GM19193 (cell line): Measurements from ENCODE around the gene ENPP3.

ENCODE experiments used
- POLR2A ChIP-seq: IDR thresholded peaks from 4 replicates; pipeline ENCODE4 v1.6.1; 2011; ENCODE audit not compliant: insufficient read depth, insufficient read length; ENCODE audit errors: extremely low read depth

ENPP3 gene

DNA sequence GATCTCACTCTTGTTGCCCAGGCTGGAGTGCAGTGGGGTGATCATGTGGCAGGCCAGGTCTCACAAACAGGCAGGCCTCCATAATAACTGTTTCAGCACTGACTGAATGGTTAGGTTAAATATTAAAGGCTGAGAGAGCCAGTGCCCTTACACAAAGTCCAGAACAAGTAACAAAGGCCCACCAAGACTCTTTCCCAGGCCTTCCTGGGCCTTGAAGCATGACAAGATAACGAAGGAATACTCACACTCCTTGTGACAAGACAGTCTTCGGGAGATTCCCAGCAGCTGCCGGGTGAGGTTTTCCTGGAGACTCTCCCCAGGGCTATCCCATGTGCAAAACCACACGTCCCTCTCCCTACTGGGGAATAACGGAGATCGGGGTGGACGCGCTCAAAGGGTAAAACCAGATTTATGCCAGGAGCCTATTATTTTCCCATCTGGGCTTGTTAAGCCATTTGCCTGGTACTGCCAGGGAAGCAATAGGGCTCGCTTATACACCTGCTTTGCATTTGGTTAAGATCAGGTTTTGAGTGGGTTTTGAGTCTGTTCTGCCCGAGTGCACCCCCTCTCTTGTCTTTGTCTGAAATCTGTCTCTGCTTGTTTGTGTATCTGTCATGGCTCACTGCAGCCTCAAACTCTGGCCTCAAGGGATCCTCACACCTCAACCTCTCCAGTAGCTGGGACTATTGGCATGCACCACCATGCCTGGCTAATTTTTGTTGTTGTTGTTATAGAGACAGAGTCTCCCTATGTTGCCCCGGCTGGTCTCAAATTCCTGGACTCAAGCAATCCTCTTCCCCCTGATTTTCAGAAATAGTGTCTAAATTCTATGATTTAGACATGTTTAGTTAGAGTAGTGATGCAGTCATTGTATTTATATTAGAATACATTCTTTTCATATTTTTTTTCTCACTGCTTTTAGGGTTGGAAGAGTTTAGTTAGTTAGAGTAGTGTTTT lies 1.4 kb upstream of the ENPP3 start:
- TF ChIP-seq POLR2A = no peak

DNA sequence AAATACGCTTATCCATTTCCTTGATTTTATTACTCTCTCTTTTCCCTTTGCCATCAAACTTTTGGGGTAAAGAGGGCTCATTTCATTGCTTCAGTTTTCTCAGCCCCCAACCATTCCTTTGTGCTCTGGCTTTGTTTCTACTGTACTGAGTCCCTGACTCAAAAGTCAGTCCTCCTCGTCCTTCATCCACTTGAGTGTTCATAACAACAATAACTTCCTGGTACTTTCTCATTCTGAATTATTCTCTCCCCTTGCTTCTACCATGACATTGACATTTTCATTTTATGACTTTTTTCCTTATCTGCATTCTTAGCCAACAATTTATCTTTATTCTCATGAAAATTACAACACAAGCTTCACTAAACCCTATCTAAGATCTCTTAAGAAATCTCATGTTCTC lies 911 bp downstream of the ENPP3 start:
- TF ChIP-seq POLR2A = no peak

DNA sequence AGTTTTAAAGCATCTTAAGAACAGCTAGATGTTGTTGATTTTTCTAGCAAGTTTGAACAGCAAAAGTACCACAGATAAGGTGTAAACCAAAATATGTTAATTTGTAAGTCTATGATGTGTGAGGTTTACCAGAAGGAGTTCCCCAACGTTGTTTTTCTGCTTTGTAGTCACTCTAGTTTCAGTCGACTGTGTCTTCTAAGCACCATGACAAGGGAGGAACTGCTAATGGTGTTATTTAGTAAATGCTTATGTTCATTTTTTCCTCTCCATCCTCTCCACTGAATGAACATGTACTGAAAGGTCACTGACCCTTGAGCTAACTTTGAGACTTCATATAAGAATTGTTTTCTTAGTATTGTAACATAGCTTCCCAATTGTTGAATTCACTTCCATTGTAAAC lies 3.0 kb downstream of the ENPP3 start:
- no peak for TF ChIP-seq POLR2A

DNA sequence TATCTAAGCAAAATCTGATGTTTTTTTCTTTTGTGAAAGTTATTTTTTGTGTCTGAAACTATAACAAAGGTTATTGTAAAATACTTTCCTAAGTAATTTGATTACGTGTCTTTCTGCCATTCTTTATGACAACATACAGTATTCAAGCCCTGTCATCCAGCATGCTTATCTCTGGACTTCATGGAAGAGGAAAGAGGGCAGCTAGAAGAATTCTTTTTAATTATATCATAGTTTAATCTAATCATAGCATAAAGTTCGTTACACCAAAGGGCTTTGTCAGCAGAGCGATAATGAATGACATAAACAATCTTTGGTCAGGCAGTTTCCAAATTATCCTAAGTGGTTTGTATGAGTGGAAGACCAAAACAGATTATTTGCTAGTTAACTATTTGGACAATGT lies 3.5 kb downstream of the ENPP3 start:
- TF ChIP-seq POLR2A = no peak

DNA sequence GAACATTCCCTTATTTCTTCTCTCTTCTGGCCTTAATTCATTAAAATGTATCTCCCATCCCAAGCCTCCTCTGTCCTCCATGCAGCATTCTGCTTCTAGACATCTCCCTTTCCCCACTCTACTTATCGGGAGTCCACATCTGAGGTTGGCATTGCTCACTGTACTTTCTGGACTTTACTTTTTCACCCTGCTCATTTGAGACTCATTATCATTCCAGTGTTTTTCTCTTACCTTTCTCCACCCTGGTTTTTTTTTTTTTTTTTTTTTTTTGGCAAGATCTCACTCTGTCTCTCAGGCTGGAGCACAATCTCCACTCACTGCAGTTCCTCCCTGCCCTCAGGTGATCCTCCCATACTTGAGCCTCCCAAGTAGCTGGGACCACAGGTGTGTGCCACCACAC lies 4.5 kb downstream of the ENPP3 start:
- no peak for TF ChIP-seq POLR2A

DNA sequence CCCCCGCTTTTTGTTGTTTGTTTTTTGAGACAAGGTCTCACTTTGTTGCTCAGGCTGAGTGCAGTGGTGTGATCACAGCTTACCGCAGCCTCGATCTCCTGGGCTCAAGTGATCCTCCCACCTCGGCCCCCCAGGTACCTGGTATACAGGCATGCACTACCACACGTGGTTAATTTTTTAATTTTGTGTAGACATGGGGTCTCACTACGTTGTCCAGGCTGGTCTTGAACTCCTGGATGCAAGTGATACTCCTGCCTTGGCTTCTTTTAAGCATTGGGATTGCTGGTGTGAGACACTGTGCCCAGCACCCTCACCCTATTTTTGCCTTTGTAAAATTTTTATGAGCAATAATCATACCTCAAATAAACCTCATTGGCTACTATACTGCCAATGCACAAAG lies 5.5 kb downstream of the ENPP3 start:
- no peak for TF ChIP-seq POLR2A

DNA sequence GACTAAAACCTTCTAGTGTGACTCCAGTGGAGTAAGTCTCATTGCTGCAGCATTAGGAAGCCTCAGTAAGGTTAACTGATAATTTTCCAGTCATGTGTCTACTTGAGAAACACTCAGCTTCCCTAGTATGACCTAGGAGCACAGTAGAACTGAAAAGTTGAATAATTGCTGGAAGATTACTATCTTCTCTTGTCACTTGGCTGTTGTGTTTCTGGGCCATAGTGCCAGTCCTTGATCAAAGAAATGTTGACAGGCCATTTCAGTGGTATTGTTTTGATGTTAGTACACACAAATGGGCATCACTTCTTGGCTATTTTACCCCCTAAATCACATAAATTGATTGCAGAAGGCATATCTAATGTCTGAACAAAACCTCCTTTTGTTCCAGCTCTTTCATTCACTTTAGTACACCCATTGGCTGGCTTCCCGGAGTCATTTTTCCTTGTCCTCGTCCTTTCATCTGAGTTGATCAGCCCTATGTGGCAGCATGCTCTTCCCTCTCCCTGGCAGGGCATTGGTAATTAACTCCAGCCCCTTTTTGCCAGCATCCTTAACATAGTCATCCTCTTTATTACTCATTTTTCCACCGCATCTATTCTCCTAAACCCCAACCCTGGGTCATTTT lies 6.0 kb downstream of the ENPP3 start:
- no peak for TF ChIP-seq POLR2A

DNA sequence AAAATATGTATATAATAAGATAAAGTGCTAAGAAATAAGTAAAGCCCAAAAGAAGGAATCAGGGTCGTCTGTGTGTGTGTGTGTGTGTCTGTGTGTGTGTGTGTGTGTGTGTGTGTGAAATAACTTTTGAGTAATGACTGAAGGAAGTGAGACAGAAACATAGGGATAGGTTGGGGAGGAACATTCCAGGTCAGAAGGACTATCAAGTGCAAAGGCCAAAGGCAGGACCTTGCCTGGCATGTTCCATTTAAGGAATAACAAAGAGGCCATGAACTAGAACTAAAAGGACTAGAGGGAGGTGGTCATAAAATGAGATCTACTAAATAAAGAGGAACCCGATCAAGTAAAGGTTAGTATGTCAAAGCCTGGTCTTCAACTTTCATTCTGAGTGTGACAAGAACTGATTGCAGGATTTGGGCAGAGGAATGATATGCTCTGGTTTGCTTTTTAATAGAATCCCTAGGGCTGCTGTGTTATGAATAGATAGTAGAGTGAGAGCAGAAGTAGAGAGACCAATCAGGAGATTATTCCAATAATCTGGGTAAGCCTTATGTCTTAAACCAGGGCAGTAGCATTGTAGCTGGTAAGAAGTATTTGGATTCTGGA lies 6.9 kb downstream of the ENPP3 start:
- TF ChIP-seq POLR2A = no peak

DNA sequence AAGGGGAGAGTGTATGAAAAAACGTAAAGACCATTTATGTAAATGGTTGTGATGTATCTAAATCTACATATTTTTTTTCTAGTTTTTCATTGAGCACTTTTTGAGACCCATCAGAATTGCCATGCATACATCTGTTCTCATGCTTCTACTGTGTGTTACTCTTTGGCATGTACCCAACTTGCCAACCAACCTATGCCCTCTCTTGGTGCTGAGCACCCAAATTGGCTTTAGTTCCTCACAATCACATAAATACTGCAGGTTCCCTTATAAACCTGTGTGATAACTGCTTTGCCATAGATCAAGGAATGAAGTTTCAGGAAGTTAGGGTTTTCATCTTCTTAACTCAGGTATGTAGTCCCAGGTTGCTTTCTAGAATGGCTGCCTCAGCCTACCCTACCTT lies 7.8 kb downstream of the ENPP3 start:
- no peak for TF ChIP-seq POLR2A

DNA sequence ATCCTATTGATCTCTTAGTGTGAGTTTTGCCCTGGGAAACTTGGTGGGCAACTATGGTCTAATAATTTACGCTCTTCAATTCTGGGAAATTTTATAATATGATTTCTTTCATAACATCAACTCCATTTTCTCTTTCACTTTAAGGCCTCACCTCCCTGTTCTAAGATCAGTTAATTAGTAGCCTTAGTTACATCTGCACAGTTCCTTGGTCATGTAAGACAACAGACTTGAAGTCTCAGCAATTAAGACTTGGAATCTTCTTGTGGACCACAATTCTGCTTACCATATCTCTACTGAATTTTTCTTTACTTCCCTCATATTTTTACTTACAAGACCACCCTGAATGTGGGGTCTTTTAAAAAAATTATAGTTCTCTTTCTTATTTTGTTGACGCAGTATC lies 8.7 kb downstream of the ENPP3 start:
- no peak for TF ChIP-seq POLR2A

DNA sequence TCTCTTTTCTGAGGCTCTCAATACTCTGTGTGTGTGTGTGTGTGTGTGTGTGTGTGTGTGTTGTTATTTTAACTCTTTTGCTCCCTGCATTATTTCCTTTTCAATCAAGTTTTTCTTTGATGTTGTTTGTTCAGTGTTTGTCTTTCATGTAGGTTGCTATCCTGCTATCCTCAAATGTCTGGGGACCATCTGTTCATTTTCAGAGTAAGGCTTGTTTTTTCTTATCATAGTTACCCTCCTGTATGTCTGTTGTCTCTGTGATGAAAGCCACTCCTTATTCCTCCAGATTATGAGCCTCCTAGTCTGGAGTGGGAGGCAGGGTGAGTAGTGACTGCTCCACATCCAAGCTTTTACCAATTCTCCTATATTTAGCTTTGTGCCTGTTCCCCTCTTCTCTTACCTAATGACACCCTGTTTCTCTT lies 9.2 kb downstream of the ENPP3 start:
- no peak for TF ChIP-seq POLR2A

DNA sequence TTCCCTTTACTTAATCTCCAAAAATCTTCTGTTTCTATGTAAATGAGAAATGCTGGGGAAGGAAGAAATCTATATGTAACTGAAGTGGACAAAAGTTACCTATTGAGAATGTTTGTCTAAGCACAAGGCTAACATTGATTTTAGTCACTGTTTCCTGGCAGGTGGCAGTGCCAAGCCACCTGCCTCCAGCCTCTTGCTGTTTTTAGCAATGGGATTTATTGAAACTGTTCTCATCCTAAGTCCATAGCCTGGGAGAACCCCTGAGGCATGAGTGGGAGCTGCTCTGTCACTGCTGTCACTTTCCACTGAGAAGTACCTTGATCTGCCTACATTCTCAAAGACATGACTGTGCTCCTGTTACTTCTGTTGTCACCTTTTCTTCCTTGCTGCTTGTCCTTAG lies 14.7 kb downstream of the ENPP3 start:
- no peak for TF ChIP-seq POLR2A

DNA sequence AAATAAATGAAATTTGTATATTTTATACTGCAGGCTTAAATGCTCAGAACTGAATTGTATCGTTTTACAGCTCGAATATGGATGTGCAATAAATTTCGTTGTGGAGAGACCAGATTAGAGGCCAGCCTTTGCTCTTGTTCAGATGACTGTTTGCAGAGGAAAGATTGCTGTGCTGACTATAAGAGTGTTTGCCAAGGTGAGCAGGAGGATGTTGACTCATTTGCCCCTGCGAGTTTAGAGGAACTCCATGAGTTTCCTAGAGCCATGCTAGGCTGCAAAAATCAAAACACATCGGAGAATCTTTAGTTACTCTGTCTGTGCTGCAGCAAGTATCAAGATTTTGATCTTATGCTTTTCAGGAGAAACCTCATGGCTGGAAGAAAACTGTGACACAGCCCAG lies 15.4 kb downstream of the ENPP3 start:
- no peak for TF ChIP-seq POLR2A

DNA sequence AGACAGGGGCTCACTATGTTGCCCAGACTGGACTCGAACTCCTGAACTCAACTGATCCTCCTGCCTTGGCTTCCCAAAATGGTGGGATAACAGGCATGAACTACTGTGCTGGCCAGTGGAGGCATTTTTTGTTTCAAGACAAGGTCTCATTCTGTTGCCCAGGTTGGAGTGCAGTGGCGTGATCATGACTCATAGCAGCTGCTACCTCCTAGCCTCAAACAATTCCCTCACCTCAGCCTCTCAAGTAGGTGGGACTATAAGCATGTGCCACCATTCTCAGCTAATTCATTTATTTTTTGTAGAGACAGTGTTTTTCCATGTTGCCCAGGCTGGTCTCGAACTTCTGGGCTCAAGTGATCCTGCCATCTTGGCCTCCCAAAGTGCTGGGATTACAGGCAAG lies 17.2 kb downstream of the ENPP3 start:
- TF ChIP-seq POLR2A = no peak

DNA sequence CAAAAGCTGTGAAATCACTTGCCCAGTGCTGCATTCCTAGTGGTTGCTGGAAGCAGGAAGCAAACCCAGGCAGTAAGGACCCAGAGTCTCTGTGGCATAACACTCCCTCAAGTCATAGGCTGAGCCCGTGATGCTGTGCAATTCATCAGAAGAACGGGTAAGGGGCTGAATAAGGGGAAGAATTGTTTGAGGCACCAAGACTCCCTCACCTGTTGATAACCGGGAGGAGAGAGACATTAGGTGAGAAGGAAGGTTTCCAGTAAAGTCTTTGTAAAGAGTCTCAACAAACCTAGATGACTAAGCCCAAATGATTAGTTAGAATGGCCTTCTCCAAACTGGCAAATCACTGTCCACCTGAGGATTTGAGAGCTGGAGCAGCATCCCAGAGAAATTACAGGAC lies 18.3 kb downstream of the ENPP3 start:
- TF ChIP-seq POLR2A = no peak

DNA sequence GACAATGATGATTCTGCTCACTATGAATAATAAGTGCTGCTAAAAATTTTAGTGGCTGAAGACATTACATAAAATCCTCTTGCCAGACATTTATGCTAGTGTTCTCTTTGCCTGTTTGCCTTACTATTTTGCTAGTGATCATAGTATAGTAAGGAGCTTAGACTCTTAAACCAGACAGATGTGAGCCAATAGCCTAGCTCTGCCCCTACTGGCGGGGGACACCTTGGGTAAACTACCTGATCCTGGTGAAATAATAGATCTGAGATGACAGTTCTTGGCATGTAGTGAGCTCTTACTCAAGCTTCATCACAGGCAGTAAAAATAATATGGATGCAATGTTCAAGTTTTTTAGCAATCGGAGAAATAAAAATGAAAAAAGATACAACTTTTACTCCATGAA lies 18.8 kb downstream of the ENPP3 start:
- TF ChIP-seq POLR2A = no peak
